GM23338 (cell line): ENCODE data around the gene PARP14. TPM values are rescaled to one million over a fixed set of nuclear protein-coding genes. Genes with fewer than 3 reads are reported as not detected.

ENCODE experiments used
- ATAC-seq: fragments of 200-7000 bp; cut with Tn5 transposase; 3 replicates; pipeline ENCODE4 v1.9.1; 2020
- DNase-seq: peaks from one replicate; pipeline ENCODE4 v3.0.0-alpha.2; 2015; ENCODE audit warnings: low spot score
- H2AFZ ChIP-seq: fragments of 200-600 bp; sonication (generic); 2 replicates; pipeline ENCODE4 v1.8.0; 2016; ENCODE audit warnings: antibody characterized with exemption, mild to moderate bottlenecking, moderate library complexity
- H3F3A ChIP-seq: fragments of 200-600 bp; sonication (generic); replicated peaks from 2 replicates; pipeline ENCODE4 v1.8.0; 2017; ENCODE audit warnings: antibody characterized with exemption, mixed run types, low read depth
- H3K27ac ChIP-seq: fragments of 200-600 bp; sonication (generic); 2 replicates; pipeline ENCODE4 v1.6.1; 2016; ENCODE audit warnings: low read depth
- H3K27me3 ChIP-seq: fragments of 200-600 bp; sonication (generic); 2 replicates; pipeline ENCODE4 v1.8.0; 2016; ENCODE audit warnings: mild to moderate bottlenecking, mixed run types, moderate library complexity; ENCODE audit not compliant: insufficient read depth
- H3K36me3 ChIP-seq: fragments of 200-600 bp; sonication (generic); 2 replicates; pipeline ENCODE4 v1.8.0; 2016; ENCODE audit warnings: mild to moderate bottlenecking; ENCODE audit not compliant: insufficient read depth
- H3K4me1 ChIP-seq: fragments of 200-600 bp; sonication (generic); 2 replicates; pipeline ENCODE4 v1.8.0; 2016; ENCODE audit warnings: mild to moderate bottlenecking, moderate library complexity; ENCODE audit not compliant: insufficient read depth
- H3K4me2 ChIP-seq: fragments of 200-600 bp; sonication (generic); 2 replicates; pipeline ENCODE4 v1.7.1; 2017; ENCODE audit warnings: mixed run types
- H3K4me3 ChIP-seq: fragments of 200-600 bp; sonication (generic); 2 replicates; pipeline ENCODE4 v1.6.1; 2016; ENCODE audit warnings: mixed run types
- H3K79me2 ChIP-seq: fragments of 200-600 bp; sonication (generic); replicated peaks from 2 replicates; pipeline ENCODE4 v1.8.0; 2017; ENCODE audit warnings: mild to moderate bottlenecking; ENCODE audit not compliant: insufficient read depth
- H3K9me2 ChIP-seq: fragments of 200-600 bp; sonication (generic); 2 replicates; pipeline ENCODE4 v1.8.0; 2017; ENCODE audit not compliant: insufficient read depth
- H4K20me1 ChIP-seq: fragments of 200-600 bp; sonication (generic); replicated peaks from 2 replicates; pipeline ENCODE4 v1.8.0; 2017; ENCODE audit warnings: mild to moderate bottlenecking; ENCODE audit not compliant: insufficient read depth
- H3K27ac Mint-ChIP-seq: 2 replicates; pipeline ENCODE4 v1.8.0; 2020; ENCODE audit warnings: inconsistent platforms, mild to moderate bottlenecking, moderate library complexity, mixed read lengths
- H3K27me3 Mint-ChIP-seq: 3 replicates; pipeline ENCODE4 v1.8.0; 2022; ENCODE audit warnings: low read depth, mild to moderate bottlenecking, moderate library complexity, mixed read lengths, inconsistent platforms; ENCODE audit not compliant: insufficient read depth, poor library complexity
- H3K36me3 Mint-ChIP-seq: 3 replicates; pipeline ENCODE4 v1.8.0; 2021; ENCODE audit warnings: low read depth, mild to moderate bottlenecking, inconsistent platforms, moderate library complexity, mixed read lengths
- H3K4me1 Mint-ChIP-seq: 3 replicates; pipeline ENCODE4 v1.8.0; 2020; ENCODE audit warnings: mild to moderate bottlenecking, inconsistent platforms, mixed read lengths
- H3K4me3 Mint-ChIP-seq: 3 replicates; pipeline ENCODE4 v1.8.0; 2021; ENCODE audit warnings: moderate library complexity, mild to moderate bottlenecking, inconsistent platforms, mixed read lengths
- H3K9me3 Mint-ChIP-seq: 3 replicates; pipeline ENCODE4 v1.8.0; 2020; ENCODE audit warnings: moderate library complexity, mild to moderate bottlenecking, inconsistent platforms, mixed read lengths
- CREB1 ChIP-seq: fragments of 250-450 bp; sonication (Bioruptor Pico); IDR thresholded peaks from 2 replicates; pipeline ENCODE4 v1.5.0; 2020; ENCODE audit warnings: low read depth, mild to moderate bottlenecking, moderate library complexity
- EZH2 ChIP-seq: fragments of 200-600 bp; sonication (generic); IDR thresholded peaks from one replicate; pipeline ENCODE4 v1.8.0; 2017; ENCODE audit warnings: antibody characterized with exemption, mild to moderate bottlenecking, low read depth; ENCODE audit not compliant: unreplicated experiment
- EZH2phosphoT487 ChIP-seq: fragments of 200-600 bp; sonication (generic); IDR thresholded peaks from one replicate; pipeline ENCODE4 v1.8.1; 2018; ENCODE audit warnings: antibody characterized with exemption; ENCODE audit not compliant: unreplicated experiment
- JUNB ChIP-seq: IDR thresholded peaks from one replicate; pipeline ENCODE4 v1.6.1; 2016; ENCODE audit warnings: antibody characterized with exemption; ENCODE audit not compliant: unreplicated experiment
- NANOG ChIP-seq: IDR thresholded peaks from 2 replicates; pipeline ENCODE4 v1.6.1; 2016; ENCODE audit warnings: antibody characterized with exemption, borderline replicate concordance
- POLR2AphosphoS5 ChIP-seq: IDR thresholded peaks from 2 replicates; pipeline ENCODE4 v1.6.1; 2016; ENCODE audit warnings: antibody characterized with exemption, low read depth
- REST ChIP-seq: IDR thresholded peaks from one replicate; pipeline ENCODE4 v1.6.1; 2018; ENCODE audit warnings: antibody characterized with exemption; ENCODE audit not compliant: unreplicated experiment
- STAT1 ChIP-seq: IDR thresholded peaks from one replicate; pipeline ENCODE4 v1.6.1; 2016; ENCODE audit warnings: antibody characterized with exemption; ENCODE audit not compliant: unreplicated experiment
- ZNF114 ChIP-seq: fragments of 250-450 bp; sonication (Bioruptor Pico); IDR thresholded peaks from 2 replicates; pipeline ENCODE4 v1.5.0; 2020; ENCODE audit warnings: mild to moderate bottlenecking, moderate library complexity
- ZNF331 ChIP-seq: fragments of 250-450 bp; sonication (Bioruptor Pico); IDR thresholded peaks from 2 replicates; pipeline ENCODE4 v1.5.0; 2020; ENCODE audit warnings: low read depth, mild to moderate bottlenecking, moderate library complexity
- polyA plus RNA-seq: library from polyadenylated mRNA; unstranded; fragments of >200 nt; fragmentation: Nextera tagmentation; extraction: Ambion mirVana; gene quantifications from 2 replicates; pipeline ENCODE4 v1.2.1, GENCODE V29; 2016
- total RNA-seq: library from RNA; depleted of rRNA; stranded (reverse); fragments of >200 nt; shearing (Covaris generic); gene quantifications from 2 replicates; pipeline ENCODE4 v1.2.3, GENCODE V29; 2014
- TF ChIP-seq, protein P1 (sequence below): fragments of 250-450 bp; sonication (Bioruptor Pico); IDR thresholded peaks from 2 replicates; pipeline ENCODE4 v1.5.0; 2020; ENCODE audit warnings: mild to moderate bottlenecking, moderate library complexity
- TF ChIP-seq, protein P2 (sequence below), 2 experiments: fragments of 200-600 bp in 1 of 2; sonication (generic) in 1 of 2; conservative IDR thresholded peaks; 2 replicates each; pipeline versions ENCODE4 v1.5.1 to v1.6.1; 2016 to 2017; ENCODE audit warnings: antibody characterized with exemption in 2 of 2, low read depth in 2 of 2, mild to moderate bottlenecking in 2 of 2, moderate library complexity in 1 of 2
- TF ChIP-seq, protein P3 (sequence below): IDR thresholded peaks from 2 replicates; pipeline ENCODE4 v1.6.1; 2016; ENCODE audit warnings: antibody characterized with exemption

Gene PARP14
- total and polyA plus RNA-seq, 2 experiments from 2014 or later = 7.8 to 26.0 TPM

- H3K4me1 ChIP-seq = peaks cover 4% of the 10 kb centered on the region; the same call in 1 of the 2 replicates
- H3K27ac ChIP-seq = no peak overlapping the region
- no peak overlapping the region for H3K4me3 Mint-ChIP-seq
- H3K79me2 ChIP-seq = no peaks in the 10 kb centered on the region
- H3K4me2 ChIP-seq = no peak overlapping the region
- no peak for TF ChIP-seq STAT1
- TF ChIP-seq, protein P1, sequence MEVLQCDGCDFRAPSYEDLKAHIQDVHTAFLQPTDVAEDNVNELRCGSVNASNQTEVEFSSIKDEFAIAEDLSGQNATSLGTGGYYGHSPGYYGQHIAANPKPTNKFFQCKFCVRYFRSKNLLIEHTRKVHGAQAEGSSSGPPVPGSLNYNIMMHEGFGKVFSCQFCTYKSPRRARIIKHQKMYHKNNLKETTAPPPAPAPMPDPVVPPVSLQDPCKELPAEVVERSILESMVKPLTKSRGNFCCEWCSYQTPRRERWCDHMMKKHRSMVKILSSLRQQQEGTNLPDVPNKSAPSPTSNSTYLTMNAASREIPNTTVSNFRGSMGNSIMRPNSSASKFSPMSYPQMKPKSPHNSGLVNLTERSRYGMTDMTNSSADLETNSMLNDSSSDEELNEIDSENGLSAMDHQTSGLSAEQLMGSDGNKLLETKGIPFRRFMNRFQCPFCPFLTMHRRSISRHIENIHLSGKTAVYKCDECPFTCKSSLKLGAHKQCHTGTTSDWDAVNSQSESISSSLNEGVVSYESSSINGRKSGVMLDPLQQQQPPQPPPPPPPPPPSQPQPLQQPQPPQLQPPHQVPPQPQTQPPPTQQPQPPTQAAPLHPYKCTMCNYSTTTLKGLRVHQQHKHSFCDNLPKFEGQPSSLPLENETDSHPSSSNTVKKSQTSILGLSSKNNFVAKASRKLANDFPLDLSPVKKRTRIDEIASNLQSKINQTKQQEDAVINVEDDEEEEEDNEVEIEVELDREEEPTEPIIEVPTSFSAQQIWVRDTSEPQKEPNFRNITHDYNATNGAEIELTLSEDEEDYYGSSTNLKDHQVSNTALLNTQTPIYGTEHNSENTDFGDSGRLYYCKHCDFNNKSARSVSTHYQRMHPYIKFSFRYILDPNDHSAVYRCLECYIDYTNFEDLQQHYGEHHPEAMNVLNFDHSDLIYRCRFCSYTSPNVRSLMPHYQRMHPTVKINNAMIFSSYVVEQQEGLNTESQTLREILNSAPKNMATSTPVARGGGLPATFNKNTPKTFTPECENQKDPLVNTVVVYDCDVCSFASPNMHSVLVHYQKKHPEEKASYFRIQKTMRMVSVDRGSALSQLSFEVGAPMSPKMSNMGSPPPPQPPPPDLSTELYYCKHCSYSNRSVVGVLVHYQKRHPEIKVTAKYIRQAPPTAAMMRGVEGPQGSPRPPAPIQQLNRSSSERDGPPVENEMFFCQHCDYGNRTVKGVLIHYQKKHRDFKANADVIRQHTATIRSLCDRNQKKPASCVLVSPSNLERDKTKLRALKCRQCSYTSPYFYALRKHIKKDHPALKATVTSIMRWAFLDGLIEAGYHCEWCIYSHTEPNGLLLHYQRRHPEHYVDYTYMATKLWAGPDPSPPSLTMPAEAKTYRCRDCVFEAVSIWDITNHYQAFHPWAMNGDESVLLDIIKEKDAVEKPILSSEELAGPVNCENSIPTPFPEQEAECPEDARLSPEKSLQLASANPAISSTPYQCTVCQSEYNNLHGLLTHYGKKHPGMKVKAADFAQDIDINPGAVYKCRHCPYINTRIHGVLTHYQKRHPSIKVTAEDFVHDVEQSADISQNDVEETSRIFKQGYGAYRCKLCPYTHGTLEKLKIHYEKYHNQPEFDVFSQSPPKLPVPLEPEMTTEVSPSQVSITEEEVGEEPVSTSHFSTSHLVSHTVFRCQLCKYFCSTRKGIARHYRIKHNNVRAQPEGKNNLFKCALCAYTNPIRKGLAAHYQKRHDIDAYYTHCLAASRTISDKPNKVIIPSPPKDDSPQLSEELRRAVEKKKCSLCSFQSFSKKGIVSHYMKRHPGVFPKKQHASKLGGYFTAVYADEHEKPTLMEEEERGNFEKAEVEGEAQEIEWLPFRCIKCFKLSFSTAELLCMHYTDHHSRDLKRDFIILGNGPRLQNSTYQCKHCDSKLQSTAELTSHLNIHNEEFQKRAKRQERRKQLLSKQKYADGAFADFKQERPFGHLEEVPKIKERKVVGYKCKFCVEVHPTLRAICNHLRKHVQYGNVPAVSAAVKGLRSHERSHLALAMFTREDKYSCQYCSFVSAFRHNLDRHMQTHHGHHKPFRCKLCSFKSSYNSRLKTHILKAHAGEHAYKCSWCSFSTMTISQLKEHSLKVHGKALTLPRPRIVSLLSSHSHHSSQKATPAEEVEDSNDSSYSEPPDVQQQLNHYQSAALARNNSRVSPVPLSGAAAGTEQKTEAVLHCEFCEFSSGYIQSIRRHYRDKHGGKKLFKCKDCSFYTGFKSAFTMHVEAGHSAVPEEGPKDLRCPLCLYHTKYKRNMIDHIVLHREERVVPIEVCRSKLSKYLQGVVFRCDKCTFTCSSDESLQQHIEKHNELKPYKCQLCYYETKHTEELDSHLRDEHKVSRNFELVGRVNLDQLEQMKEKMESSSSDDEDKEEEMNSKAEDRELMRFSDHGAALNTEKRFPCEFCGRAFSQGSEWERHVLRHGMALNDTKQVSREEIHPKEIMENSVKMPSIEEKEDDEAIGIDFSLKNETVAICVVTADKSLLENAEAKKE = no peak
- no peak for TF ChIP-seq JUNB
- TF ChIP-seq REST = no peak
- TF ChIP-seq CREB1 (CRISPR knock-in tag) = no peak
- TF ChIP-seq, protein P2, sequence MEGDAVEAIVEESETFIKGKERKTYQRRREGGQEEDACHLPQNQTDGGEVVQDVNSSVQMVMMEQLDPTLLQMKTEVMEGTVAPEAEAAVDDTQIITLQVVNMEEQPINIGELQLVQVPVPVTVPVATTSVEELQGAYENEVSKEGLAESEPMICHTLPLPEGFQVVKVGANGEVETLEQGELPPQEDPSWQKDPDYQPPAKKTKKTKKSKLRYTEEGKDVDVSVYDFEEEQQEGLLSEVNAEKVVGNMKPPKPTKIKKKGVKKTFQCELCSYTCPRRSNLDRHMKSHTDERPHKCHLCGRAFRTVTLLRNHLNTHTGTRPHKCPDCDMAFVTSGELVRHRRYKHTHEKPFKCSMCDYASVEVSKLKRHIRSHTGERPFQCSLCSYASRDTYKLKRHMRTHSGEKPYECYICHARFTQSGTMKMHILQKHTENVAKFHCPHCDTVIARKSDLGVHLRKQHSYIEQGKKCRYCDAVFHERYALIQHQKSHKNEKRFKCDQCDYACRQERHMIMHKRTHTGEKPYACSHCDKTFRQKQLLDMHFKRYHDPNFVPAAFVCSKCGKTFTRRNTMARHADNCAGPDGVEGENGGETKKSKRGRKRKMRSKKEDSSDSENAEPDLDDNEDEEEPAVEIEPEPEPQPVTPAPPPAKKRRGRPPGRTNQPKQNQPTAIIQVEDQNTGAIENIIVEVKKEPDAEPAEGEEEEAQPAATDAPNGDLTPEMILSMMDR (conservative IDR thresholded peaks at IDR 0.05; ENCODE audit: low read depth in 2 of 2) = no peak
- TF ChIP-seq EZH2phosphoT487 = no peak
- no peak for TF ChIP-seq NANOG
- no peak for TF ChIP-seq EZH2
- TF ChIP-seq POLR2AphosphoS5 = no peak
- TF ChIP-seq ZNF331 = no peak
- TF ChIP-seq ZNF114 (CRISPR knock-in tag) = no peak
- TF ChIP-seq, protein P3, sequence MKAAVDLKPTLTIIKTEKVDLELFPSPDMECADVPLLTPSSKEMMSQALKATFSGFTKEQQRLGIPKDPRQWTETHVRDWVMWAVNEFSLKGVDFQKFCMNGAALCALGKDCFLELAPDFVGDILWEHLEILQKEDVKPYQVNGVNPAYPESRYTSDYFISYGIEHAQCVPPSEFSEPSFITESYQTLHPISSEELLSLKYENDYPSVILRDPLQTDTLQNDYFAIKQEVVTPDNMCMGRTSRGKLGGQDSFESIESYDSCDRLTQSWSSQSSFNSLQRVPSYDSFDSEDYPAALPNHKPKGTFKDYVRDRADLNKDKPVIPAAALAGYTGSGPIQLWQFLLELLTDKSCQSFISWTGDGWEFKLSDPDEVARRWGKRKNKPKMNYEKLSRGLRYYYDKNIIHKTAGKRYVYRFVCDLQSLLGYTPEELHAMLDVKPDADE = no peak
- H3K4me1 Mint-ChIP-seq = peaks cover 8% of the 10 kb centered on the region
- H3K4me3 ChIP-seq = no peak overlapping the region
- no peaks in the 10 kb centered on the region; the same call in 1 of the 2 replicates for H4K20me1 ChIP-seq
- H3K27ac Mint-ChIP-seq = no peak overlapping the region
- no peak overlapping the region for H2AFZ ChIP-seq
- H3K36me3 Mint-ChIP-seq = peaks cover 10% of the 10 kb centered on the region; the same call in 2 of the 3 replicates
- no peaks in the 10 kb centered on the region for H3K9me2 ChIP-seq
- H3K9me3 Mint-ChIP-seq = no peaks in the 10 kb centered on the region
- H3K36me3 ChIP-seq = peaks cover 6% of the 10 kb centered on the region
- H3K27me3 ChIP-seq = no peaks in the 10 kb centered on the region
- DNase-seq = no peak
- H3F3A ChIP-seq = no peaks in the 10 kb centered on the region
- peaks cover 2% of the 10 kb centered on the region for H3K27me3 Mint-ChIP-seq
- no peak for ATAC-seq
Measured at GRCh38 chr3:122755491-122755890, 74.9 kb downstream of the PARP14 start.
